GM06990 (cell line): ENCODE results near the gene PDXK.

ENCODE experiments used
- DNase-seq: peaks from one replicate; pipeline ENCODE4 v3.0.0-alpha.2; 2011; ENCODE audit not compliant: insufficient read length; ENCODE audit errors: extremely low read depth
- H3K27me3 ChIP-seq: replicated peaks from 2 replicates; pipeline ENCODE4 v1.6.0; 2011; ENCODE audit warnings: low read length; ENCODE audit not compliant: control insufficient read depth, insufficient read depth
- H3K36me3 ChIP-seq: 2 replicates; pipeline ENCODE4 v1.5.1; 2011; ENCODE audit warnings: low read length; ENCODE audit not compliant: control insufficient read depth, insufficient read depth
- H3K4me3 ChIP-seq: replicated peaks from 2 replicates; pipeline ENCODE4 v1.5.1; 2011; ENCODE audit warnings: low read depth, mild to moderate bottlenecking, control low read depth, low read length
- TF ChIP-seq, protein P1 (sequence below): IDR thresholded peaks from 2 replicates; pipeline ENCODE4 v1.5.1; 2011; ENCODE audit warnings: low read length, control low read depth, mild to moderate bottlenecking, inconsistent platforms; ENCODE audit not compliant: insufficient read depth, poor library complexity, severe bottlenecking

Gene PDXK

DNA sequence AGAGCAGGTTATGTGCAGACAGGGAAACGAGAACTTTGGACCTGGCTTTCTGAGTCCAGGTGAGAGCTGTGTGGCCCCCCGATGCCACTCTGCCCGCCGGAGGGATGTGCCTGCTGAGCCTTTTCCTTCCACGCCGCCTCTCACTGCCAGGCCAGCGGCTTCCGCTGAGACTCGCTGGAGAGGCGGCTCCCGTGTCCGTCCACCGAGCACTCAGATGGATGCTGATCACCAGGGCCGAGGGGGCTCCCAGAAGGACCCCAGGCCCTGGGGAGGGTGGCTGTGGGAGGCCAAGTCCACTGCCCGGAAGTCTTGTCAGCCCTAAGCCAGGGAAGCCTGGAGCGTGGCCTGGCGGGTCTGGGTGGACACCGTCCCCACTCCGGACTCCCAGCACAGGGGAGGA lies 40.7 kb downstream of the PDXK start:
- Histone ChIP-seq H3K27me3 (no peaks in the 10 kb centered on the region), H3K36me3 (peaks cover 31% of the 10 kb centered on the region), H3K4me3 (no peak overlapping the region)
- TF ChIP-seq, protein P1, sequence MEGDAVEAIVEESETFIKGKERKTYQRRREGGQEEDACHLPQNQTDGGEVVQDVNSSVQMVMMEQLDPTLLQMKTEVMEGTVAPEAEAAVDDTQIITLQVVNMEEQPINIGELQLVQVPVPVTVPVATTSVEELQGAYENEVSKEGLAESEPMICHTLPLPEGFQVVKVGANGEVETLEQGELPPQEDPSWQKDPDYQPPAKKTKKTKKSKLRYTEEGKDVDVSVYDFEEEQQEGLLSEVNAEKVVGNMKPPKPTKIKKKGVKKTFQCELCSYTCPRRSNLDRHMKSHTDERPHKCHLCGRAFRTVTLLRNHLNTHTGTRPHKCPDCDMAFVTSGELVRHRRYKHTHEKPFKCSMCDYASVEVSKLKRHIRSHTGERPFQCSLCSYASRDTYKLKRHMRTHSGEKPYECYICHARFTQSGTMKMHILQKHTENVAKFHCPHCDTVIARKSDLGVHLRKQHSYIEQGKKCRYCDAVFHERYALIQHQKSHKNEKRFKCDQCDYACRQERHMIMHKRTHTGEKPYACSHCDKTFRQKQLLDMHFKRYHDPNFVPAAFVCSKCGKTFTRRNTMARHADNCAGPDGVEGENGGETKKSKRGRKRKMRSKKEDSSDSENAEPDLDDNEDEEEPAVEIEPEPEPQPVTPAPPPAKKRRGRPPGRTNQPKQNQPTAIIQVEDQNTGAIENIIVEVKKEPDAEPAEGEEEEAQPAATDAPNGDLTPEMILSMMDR, result no peak
- DNase-seq, result no peak

DNA sequence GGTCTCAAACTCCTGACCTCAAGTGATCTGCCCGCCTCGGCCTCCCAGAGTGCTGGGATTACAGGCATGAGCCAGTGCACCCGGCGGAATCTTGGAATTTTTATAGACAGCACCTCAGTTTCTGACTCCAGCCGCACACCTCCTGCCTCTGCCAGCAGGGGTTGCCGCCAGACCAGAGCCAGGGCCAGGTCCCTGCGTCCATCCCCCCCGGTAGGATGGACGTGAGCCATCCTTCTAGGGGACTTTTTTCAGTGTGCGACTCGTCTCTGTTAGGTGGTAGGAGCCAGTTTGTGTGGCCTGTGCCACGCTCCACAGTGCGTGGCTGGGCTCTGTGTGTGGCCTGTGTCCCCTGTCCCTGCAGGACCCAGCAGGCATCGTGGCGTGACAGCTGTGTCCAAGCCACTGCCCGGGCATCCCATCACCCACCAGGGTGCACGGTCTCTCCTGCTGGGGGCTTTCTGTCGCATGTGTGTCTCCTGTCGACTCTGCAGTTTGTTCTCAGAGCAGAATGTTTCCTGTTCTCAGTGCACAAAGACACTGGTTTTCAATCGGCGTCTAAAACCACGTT lies 41.5 kb downstream of the PDXK start:
- no peak for DNase-seq
- Histone ChIP-seq H3K36me3 (peaks cover 27% of the 10 kb centered on the region), H3K4me3 (no peak overlapping the region), H3K27me3 (no peaks in the 10 kb centered on the region)
- TF ChIP-seq, protein P1, result no peak

DNA sequence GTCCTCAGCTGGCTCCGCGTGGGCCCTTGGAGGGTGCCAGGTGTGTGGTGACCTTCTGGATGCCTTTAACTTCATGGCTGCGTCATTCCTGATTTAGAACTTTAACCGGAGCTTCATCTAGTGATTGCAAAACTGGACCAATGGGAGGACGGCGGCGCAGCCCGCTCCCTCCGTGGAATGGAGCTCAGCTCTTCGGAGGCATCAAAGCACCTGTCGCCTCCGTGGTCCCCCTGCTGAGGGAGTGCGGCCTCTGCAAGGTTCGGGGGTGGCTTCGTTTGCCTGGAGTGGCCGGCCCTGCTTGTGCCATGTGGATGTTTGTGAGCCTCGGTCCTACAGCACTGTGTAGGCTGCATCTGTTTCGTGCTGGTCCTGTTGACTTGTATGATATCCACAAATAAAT lies 43.0 kb downstream of the PDXK start:
- Histone ChIP-seq H3K36me3 (peaks cover 16% of the 10 kb centered on the region), H3K27me3 (no peaks in the 10 kb centered on the region), H3K4me3 (no peak overlapping the region)
- DNase-seq, result no peak
- TF ChIP-seq, protein P1, result no peak

DNA sequence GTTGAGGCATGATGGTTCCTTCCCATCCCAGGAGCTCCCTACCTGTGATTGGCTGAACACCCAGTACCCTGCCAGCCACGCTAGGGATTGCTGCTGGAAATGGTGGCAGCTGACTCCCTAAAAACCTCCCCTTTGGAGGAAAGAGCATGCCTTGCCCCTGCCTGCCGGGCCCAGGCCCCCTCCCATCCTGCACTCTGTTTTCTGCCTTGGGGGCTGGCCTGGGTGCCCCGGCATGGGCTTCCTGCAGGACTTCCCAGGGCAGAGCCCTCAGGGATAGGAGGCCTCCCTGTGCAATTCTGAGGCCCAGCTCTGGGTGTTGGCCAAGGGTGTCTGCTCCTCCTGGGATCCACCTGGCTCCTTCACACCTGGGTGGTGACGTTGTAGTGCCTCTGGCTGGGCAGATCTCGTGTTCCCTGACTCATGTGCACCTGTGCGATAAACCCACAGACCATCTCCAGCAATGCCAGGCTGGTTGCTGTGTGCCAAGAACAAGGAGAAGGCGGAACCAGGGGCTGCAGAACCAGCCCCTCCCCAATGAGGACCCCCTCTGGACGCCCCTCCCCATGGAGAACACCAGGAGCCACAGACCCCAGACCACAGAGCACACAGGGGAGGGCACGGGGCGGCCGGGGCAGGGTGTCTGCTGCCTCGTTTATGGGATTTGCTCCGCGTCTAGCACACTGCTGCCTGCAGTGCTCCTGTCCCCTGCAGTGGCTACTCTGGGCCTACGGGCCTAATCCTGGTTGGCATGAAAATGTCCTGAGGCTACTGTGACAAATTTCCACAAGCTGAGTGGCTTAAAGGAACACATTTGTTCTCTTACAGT lies 43.6 kb downstream of the PDXK start:
- TF ChIP-seq, protein P1, result no peak
- no peak for DNase-seq
- Histone ChIP-seq H3K4me3 (no peak overlapping the region), H3K36me3 (peaks cover 13% of the 10 kb centered on the region), H3K27me3 (no peaks in the 10 kb centered on the region)

DNA sequence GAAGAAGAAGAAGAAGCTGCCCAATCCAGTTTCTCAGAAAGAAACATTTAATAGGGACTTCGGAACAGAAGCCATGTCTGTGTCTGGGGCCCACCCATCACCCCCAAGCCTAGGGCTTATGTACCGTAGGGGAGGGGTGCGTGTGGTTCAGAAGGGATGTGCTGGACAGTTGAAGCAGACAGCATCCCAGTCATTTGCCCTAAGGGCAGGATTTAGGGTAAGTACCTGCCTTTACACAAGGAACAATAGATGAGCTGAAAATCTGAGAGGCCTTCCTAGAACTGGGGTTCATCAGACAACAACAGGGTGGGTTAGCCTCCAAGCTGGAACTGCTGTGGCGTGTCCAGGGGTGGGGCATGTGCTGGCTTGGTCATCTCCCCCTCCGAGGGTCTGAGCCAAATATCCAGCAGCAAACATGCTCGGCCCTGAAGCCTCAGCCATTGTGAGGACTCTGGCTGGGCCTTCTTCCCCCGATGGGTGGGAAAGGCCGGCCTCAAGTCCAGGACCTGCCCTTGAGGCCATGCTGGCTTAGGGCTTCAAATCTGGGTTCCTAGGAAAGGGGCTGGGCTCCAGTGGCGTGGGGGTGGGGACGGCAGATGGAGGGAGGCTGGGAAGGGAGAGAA lies 45.1 kb downstream of the PDXK start:
- no peak for DNase-seq
- H3K4me3 ChIP-seq, result no peak overlapping the region
- TF ChIP-seq, protein P1, result no peak
- H3K27me3 ChIP-seq, result no peaks in the 10 kb centered on the region
- H3K36me3 ChIP-seq, result peaks cover 10% of the 10 kb centered on the region
